ENCODE data around the gene THOC3. TPM values are rescaled to one million over a fixed set of nuclear protein-coding genes. Genes with fewer than 3 reads are reported as not detected.
"Not testable (repeated sequence)": the region's sequence is repeated elsewhere in the genome, so short reads cannot be mapped to it uniquely, and the experiment has no call there.

Gene THOC3, protein sequence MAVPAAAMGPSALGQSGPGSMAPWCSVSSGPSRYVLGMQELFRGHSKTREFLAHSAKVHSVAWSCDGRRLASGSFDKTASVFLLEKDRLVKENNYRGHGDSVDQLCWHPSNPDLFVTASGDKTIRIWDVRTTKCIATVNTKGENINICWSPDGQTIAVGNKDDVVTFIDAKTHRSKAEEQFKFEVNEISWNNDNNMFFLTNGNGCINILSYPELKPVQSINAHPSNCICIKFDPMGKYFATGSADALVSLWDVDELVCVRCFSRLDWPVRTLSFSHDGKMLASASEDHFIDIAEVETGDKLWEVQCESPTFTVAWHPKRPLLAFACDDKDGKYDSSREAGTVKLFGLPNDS
- total RNA-seq: 10 to 100 TPM; 47.1 to 52.9 TPM
- polyA plus RNA-seq: 10 to 100 TPM; 30.9 to 32.0 TPM
- long read RNA-seq, donor 1, transcript THOC3-201 (6 exons, 1,589 nt): major isoform, 33 of 33 reads
- long read RNA-seq, donor 1, partial matches to known transcripts: 0 of 33 reads
- long read RNA-seq, donor 1, other reads (novel, unspliced or antisense): 0 of 33 reads
- long read RNA-seq, donor 2, transcript THOC3-201 (6 exons, 1,589 nt): major isoform, 22 of 22 reads
- long read RNA-seq, donor 2, partial matches to known transcripts: 0 of 22 reads
- long read RNA-seq, donor 2, other reads (novel, unspliced or antisense): 0 of 22 reads
- long read RNA-seq, donor 3, transcript THOC3-201 (6 exons, 1,589 nt): major isoform, 22 of 23 reads
- long read RNA-seq, donor 3, partial matches to known transcripts: 0 of 23 reads
- long read RNA-seq, donor 3, other reads (novel, unspliced or antisense): 0 of 23 reads
- long read RNA-seq, donor 4, transcript THOC3-201 (6 exons, 1,589 nt): major isoform, 13 of 14 reads
- long read RNA-seq, donor 4, partial matches to known transcripts: 0 of 14 reads
- long read RNA-seq, donor 4, other reads (novel, unspliced or antisense): 0 of 14 reads
- long read RNA-seq, donor 5, transcript THOC3-201 (6 exons, 1,589 nt): major isoform, 36 of 37 reads
- long read RNA-seq, donor 5, partial matches to known transcripts: 0 of 37 reads
- long read RNA-seq, donor 5, other reads (novel, unspliced or antisense): 0 of 37 reads

DNA sequence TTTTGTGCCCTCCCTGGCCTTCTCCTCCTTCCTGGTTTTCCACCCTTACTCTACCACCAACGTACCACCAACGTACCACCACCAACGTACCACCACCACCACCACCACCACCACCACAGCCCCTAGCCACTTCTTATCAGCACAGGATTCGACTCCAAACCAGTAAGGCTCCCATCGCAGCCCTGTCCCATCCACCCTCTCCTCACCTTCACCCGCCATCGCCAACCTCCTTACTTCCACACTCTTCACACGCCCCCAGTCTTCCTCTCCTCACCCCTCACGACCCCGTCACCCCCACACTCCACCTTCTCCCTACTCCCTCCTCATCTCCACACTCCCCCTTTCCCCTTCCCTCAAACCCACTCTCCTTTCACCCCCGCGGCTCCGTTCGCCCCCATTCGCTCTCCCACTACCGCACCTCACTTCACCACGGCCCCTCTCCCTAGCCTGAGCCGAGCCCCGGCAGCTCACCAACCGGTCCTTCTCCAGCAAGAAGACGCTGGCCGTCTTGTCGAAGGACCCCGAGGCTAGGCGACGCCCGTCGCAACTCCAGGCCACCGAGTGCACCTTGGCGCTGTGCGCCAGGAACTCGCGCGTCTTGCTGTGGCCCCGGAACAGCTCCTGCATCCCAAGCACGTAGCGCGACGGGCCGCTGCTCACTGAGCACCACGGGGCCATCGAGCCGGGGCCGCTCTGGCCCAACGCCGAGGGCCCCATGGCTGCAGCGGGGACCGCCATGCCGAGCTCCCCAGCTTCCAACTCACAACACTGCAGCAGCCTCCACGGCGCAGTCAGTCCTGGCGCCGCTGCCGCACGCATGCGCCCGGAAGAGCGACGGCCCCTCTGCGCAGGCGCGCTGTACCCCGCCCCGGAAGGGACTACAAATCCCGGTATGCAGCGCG lies at the start of gene THOC3:
Gene THOC3 (minus strand): TSS at position 845 of the 902 bp plus-strand sequence. CDS start 107 bp downstream, at position 738.
- peak; percentile 100 for ATAC-seq (ENCODE audit: insufficient read depth, low FRiP score)
- not testable (repeated sequence) for H3K36me3 ChIP-seq (ENCODE audit: control insufficient read depth in 4 of 4, insufficient read depth in 4 of 4, low read length in 4 of 4); H3K4me1 ChIP-seq (ENCODE audit: control insufficient read depth in 5 of 5, insufficient read depth in 5 of 5, low read length in 5 of 5); H3K9me3 ChIP-seq (ENCODE audit: control insufficient read depth in 4 of 4, insufficient read depth in 3 of 4, low read length in 3 of 4); H3K27me3 ChIP-seq (ENCODE audit: control insufficient read depth in 3 of 3, insufficient read depth in 3 of 3, low read length in 2 of 3); H3K9ac ChIP-seq (ENCODE audit: insufficient read depth in 1 of 2, low read length in 2 of 2)
- peak within 1 kb of the TSS in 1 of 2 donors; percentile 60 for H3K27ac ChIP-seq (ENCODE audit: low read depth in 1 of 2, low read length in 1 of 2)
- peak; percentile 62 to 92 (median 82) for DNase-seq
- peak within 1 kb of the TSS; percentile 87 for H3K4me3 ChIP-seq
- 0 to 1% methylated on average over 47 to 54 of the region's 67 CpGs for WGBS, 2 donors

DNA sequence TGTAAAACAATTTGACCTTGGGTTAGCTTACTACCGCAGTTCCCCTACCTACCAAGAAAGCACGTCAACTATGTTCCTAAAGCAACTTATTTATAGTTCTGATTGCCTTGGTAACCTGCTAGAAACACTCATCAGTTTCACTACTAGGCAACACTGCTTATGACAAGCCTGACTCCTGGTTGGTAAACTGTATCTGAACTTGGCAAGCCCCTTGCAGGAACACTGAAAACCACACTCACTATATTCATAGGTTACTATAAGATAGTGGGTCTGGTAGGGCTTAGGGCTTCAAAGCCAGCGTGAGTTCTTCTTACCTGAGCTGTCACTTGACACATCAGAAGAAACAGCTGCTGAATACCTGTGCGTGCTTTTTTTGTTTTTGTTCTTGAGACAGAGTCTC lies 49.2 kb upstream of the THOC3 start:
- H3K27me3 ChIP-seq (ENCODE audit: control insufficient read depth in 3 of 3, insufficient read depth in 3 of 3, low read length in 2 of 3); H3K36me3 ChIP-seq (ENCODE audit: control insufficient read depth in 4 of 4, insufficient read depth in 4 of 4, low read length in 4 of 4); H3K9ac ChIP-seq (ENCODE audit: insufficient read depth in 1 of 2, low read length in 2 of 2); H3K4me3 ChIP-seq; H3K27ac ChIP-seq (ENCODE audit: low read depth in 1 of 2, low read length in 1 of 2); ATAC-seq (ENCODE audit: insufficient read depth, low FRiP score); H3K9me3 ChIP-seq (ENCODE audit: control insufficient read depth in 4 of 4, insufficient read depth in 3 of 4, low read length in 3 of 4); DNase-seq; H3K4me1 ChIP-seq (ENCODE audit: control insufficient read depth in 5 of 5, insufficient read depth in 5 of 5, low read length in 5 of 5): not testable (repeated sequence)
- WGBS, 2 donors: no CpG with 5 or more reads among the region's 4 CpGs

DNA sequence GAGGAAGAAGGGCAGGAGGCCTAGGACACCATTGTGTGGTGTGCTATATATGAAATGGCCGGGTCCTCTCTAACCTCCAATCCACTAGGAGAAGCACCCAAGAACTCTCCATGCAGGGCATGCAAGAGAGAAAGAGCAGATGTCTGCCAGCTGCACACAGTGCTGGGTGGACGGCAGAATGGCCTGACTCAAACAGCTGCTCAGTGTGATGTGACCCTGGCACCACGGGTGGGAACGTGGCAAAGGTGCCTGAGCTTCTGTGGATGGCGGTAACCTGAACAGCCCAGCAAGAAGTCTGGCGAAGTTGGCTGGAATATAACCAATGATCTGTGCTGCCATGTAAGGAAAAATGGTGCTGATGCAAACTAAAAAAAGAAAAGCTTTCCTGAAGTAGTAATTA lies 46.2 kb upstream of the THOC3 start:
- not testable (repeated sequence) for H3K27ac ChIP-seq (ENCODE audit: low read depth in 1 of 2, low read length in 1 of 2); H3K4me3 ChIP-seq; H3K27me3 ChIP-seq (ENCODE audit: control insufficient read depth in 3 of 3, insufficient read depth in 3 of 3, low read length in 2 of 3); H3K4me1 ChIP-seq (ENCODE audit: control insufficient read depth in 5 of 5, insufficient read depth in 5 of 5, low read length in 5 of 5); H3K9ac ChIP-seq (ENCODE audit: insufficient read depth in 1 of 2, low read length in 2 of 2); DNase-seq; ATAC-seq (ENCODE audit: insufficient read depth, low FRiP score); H3K9me3 ChIP-seq (ENCODE audit: control insufficient read depth in 4 of 4, insufficient read depth in 3 of 4, low read length in 3 of 4); H3K36me3 ChIP-seq (ENCODE audit: control insufficient read depth in 4 of 4, insufficient read depth in 4 of 4, low read length in 4 of 4)
- WGBS, 2 donors: 87 to 88% methylated on average over 5 to 6 of the region's 6 CpGs

DNA sequence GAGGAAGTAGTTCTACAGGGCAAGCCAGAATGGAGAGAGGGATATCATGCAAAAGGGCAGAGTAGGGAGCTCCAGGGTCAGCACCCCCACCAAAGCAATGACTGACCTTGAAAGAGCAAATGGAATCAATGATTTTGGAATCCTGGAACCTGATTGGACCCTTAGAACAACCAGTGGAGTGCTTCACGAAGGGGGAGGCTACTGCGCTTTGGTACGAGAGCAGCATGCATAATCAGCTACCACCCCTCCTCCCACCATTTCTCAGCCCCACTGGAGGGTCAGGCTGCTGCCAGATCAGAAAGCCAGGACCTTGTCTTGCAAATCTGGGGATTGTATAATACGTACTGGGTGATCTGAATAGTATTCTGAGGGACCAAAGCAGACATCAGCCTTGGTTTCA lies 43.0 kb upstream of the THOC3 start:
- H3K4me1 ChIP-seq (ENCODE audit: control insufficient read depth in 5 of 5, insufficient read depth in 5 of 5, low read length in 5 of 5); H3K4me3 ChIP-seq; H3K9ac ChIP-seq (ENCODE audit: insufficient read depth in 1 of 2, low read length in 2 of 2); H3K27me3 ChIP-seq (ENCODE audit: control insufficient read depth in 3 of 3, insufficient read depth in 3 of 3, low read length in 2 of 3); H3K9me3 ChIP-seq (ENCODE audit: control insufficient read depth in 4 of 4, insufficient read depth in 3 of 4, low read length in 3 of 4); DNase-seq; ATAC-seq (ENCODE audit: insufficient read depth, low FRiP score); H3K36me3 ChIP-seq (ENCODE audit: control insufficient read depth in 4 of 4, insufficient read depth in 4 of 4, low read length in 4 of 4); H3K27ac ChIP-seq (ENCODE audit: low read depth in 1 of 2, low read length in 1 of 2): not testable (repeated sequence)
- 81 to 89% methylated on average over 4 of the region's 4 CpGs for WGBS, 2 donors

DNA sequence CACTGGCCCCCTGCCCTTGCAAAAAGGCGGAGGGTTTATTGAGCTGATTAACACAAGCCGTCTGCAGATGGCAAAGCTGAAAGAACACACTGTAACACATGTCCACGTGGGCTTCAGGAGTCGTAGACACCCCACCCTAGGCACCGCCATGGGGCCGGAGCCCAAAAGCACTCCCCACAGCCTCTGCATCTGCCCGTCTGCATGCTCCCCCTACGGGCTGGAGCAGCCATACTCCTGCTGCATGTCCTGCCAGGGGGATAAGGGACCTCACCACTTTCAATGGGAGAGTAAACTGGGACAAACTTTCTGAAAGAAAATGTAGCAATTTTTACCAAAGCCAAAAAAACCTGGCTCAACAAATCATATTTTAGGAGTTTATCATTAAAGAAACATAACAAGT lies 42.1 kb upstream of the THOC3 start:
- not testable (repeated sequence) for H3K27me3 ChIP-seq (ENCODE audit: control insufficient read depth in 3 of 3, insufficient read depth in 3 of 3, low read length in 2 of 3); DNase-seq; H3K27ac ChIP-seq (ENCODE audit: low read depth in 1 of 2, low read length in 1 of 2); H3K4me1 ChIP-seq (ENCODE audit: control insufficient read depth in 5 of 5, insufficient read depth in 5 of 5, low read length in 5 of 5); H3K9ac ChIP-seq (ENCODE audit: insufficient read depth in 1 of 2, low read length in 2 of 2); H3K9me3 ChIP-seq (ENCODE audit: control insufficient read depth in 4 of 4, insufficient read depth in 3 of 4, low read length in 3 of 4); H3K4me3 ChIP-seq; ATAC-seq (ENCODE audit: insufficient read depth, low FRiP score); H3K36me3 ChIP-seq (ENCODE audit: control insufficient read depth in 4 of 4, insufficient read depth in 4 of 4, low read length in 4 of 4)
- 78 to 83% methylated on average over 7 of the region's 8 CpGs for WGBS, 2 donors

DNA sequence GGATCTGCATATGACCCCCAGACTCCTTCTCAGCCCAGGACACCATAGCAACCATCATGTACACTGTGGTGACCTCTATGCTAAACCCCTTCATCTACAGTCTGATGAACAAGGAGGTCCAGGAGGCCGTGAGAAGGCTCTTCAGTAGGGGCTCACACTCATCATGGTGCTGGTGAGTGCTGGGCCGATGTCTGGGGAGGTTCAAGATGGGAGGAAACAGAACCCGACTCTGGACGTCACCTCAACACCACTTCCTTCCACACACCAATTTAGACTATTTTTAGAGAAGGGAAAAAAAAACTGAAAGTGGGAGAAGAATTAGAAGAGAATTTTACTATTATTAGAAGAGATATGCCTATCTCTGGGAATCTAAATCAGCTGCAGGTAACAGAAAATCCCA lies 39.1 kb upstream of the THOC3 start:
- not testable (repeated sequence) for H3K9ac ChIP-seq (ENCODE audit: insufficient read depth in 1 of 2, low read length in 2 of 2); H3K9me3 ChIP-seq (ENCODE audit: control insufficient read depth in 4 of 4, insufficient read depth in 3 of 4, low read length in 3 of 4); H3K36me3 ChIP-seq (ENCODE audit: control insufficient read depth in 4 of 4, insufficient read depth in 4 of 4, low read length in 4 of 4); H3K27me3 ChIP-seq (ENCODE audit: control insufficient read depth in 3 of 3, insufficient read depth in 3 of 3, low read length in 2 of 3); H3K27ac ChIP-seq (ENCODE audit: low read depth in 1 of 2, low read length in 1 of 2); DNase-seq; ATAC-seq (ENCODE audit: insufficient read depth, low FRiP score); H3K4me1 ChIP-seq (ENCODE audit: control insufficient read depth in 5 of 5, insufficient read depth in 5 of 5, low read length in 5 of 5); H3K4me3 ChIP-seq
- 29 to 56% methylated on average over 2 to 3 of the region's 4 CpGs for WGBS, 2 donors

DNA sequence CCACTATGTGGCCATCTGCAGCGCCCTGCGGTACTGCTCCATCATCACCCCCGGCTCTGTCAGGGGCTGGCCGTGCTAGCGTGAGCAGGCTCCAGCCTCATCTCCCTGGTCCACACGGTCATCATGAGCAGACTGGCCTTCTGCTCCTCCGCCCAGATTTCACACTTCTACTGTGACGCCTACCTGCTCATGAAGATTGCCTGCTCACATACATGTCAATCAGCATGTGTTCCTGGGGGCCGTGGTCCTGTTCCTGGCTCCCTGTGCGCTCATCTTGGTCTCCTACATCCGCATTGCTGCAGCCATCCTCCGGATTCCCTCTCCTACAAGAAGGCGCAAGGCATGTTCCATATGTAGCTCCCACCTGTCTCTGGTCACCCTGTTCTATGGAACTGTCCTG lies 38.7 kb upstream of the THOC3 start:
- DNase-seq; H3K36me3 ChIP-seq (ENCODE audit: control insufficient read depth in 4 of 4, insufficient read depth in 4 of 4, low read length in 4 of 4); H3K9ac ChIP-seq (ENCODE audit: insufficient read depth in 1 of 2, low read length in 2 of 2); H3K4me3 ChIP-seq; H3K27me3 ChIP-seq (ENCODE audit: control insufficient read depth in 3 of 3, insufficient read depth in 3 of 3, low read length in 2 of 3); H3K9me3 ChIP-seq (ENCODE audit: control insufficient read depth in 4 of 4, insufficient read depth in 3 of 4, low read length in 3 of 4); H3K27ac ChIP-seq (ENCODE audit: low read depth in 1 of 2, low read length in 1 of 2); H3K4me1 ChIP-seq (ENCODE audit: control insufficient read depth in 5 of 5, insufficient read depth in 5 of 5, low read length in 5 of 5); ATAC-seq (ENCODE audit: insufficient read depth, low FRiP score): not testable (repeated sequence)
- WGBS, 2 donors: 92 to 95% methylated on average over 8 to 13 of the region's 13 CpGs

Measured in lung (tissue), 14 donors.